Measurements from ENCODE around the gene NPPA. TPM values are rescaled to one million over a fixed set of nuclear protein-coding genes. Genes with fewer than 3 reads are reported as not detected.

The NPPA gene
- total and polyA plus RNA-seq, 9 of the 15 experiments (the other 6 are each of a cell fraction or from before 2014, with no cell fraction given), result not detected

DNA sequence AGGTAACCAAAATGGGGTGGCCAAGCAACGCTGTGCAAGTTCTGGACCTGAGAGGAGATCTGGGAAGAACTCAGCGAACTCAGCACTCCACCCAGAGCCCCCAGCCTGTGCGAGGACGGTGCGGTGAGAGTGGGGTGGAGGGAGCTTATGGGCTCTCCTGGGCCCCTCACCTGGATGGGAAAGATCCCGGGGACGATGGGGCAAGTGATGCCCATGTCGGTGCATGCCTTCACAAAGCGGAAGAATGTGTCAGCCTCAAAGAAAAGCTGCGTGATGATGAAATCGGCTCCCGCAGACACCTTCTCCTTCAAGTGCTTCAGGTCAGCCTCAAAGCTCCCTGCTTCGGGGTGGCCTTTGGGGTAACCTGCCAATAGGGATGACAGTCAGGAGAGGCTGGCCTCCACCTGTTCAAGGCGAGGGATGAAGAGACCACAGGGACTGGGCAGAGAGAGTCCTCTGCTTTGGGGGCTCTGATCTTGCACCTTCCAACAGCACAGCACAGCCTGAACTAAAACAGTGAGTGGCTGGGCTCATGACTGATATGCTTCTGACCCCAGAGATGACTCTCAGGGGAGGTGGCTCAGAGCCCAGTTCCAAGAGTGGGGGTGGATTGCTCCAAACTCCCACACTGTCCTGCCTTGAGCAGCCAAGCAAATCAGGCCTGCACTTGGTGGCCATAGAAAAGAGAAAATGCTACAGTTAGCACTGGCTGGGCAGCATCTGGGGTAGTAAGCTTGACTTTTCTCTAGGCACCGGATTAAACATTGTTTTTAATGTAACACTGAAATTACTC, 51.4 kb downstream of the NPPA start (continued):
- TF ChIP-seq, protein P1, sequence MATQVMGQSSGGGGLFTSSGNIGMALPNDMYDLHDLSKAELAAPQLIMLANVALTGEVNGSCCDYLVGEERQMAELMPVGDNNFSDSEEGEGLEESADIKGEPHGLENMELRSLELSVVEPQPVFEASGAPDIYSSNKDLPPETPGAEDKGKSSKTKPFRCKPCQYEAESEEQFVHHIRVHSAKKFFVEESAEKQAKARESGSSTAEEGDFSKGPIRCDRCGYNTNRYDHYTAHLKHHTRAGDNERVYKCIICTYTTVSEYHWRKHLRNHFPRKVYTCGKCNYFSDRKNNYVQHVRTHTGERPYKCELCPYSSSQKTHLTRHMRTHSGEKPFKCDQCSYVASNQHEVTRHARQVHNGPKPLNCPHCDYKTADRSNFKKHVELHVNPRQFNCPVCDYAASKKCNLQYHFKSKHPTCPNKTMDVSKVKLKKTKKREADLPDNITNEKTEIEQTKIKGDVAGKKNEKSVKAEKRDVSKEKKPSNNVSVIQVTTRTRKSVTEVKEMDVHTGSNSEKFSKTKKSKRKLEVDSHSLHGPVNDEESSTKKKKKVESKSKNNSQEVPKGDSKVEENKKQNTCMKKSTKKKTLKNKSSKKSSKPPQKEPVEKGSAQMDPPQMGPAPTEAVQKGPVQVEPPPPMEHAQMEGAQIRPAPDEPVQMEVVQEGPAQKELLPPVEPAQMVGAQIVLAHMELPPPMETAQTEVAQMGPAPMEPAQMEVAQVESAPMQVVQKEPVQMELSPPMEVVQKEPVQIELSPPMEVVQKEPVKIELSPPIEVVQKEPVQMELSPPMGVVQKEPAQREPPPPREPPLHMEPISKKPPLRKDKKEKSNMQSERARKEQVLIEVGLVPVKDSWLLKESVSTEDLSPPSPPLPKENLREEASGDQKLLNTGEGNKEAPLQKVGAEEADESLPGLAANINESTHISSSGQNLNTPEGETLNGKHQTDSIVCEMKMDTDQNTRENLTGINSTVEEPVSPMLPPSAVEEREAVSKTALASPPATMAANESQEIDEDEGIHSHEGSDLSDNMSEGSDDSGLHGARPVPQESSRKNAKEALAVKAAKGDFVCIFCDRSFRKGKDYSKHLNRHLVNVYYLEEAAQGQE (IDR thresholded peaks at IDR 0.05; ENCODE audit: borderline replicate concordance), result no peak
- TF ChIP-seq, protein P1 (CRISPR knock-in tag; IDR thresholded peaks at IDR 0.05; ENCODE audit: low read depth), result peak; percentile 46; the same call in 1 of the 2 replicates
- peak; percentile 63 for TF ChIP-seq TCF3 (CRISPR knock-in tag; IDR thresholded peaks at IDR 0.05)
- no peak for TF ChIP-seq GTF2E2 (tag; IDR thresholded peaks at IDR 0.05)
- no peak for TF ChIP-seq SRSF1 (IDR thresholded peaks at IDR 0.05; ENCODE audit: low read depth, low read length)
- no peak for TF ChIP-seq ZNF384 (IDR thresholded peaks at IDR 0.05; ENCODE audit: low read depth, low read length)
- TF ChIP-seq RBM14 (IDR thresholded peaks at IDR 0.05; ENCODE audit: borderline replicate concordance, insufficient read depth, low read depth, low read length), result no peak
- TF ChIP-seq NR0B1 (IDR thresholded peaks at IDR 0.05; ENCODE audit: partially characterized antibody), result no peak
- TF ChIP-seq KDM1A (IDR thresholded peaks at IDR 0.05), result no peak
- TF ChIP-seq, protein P2, sequence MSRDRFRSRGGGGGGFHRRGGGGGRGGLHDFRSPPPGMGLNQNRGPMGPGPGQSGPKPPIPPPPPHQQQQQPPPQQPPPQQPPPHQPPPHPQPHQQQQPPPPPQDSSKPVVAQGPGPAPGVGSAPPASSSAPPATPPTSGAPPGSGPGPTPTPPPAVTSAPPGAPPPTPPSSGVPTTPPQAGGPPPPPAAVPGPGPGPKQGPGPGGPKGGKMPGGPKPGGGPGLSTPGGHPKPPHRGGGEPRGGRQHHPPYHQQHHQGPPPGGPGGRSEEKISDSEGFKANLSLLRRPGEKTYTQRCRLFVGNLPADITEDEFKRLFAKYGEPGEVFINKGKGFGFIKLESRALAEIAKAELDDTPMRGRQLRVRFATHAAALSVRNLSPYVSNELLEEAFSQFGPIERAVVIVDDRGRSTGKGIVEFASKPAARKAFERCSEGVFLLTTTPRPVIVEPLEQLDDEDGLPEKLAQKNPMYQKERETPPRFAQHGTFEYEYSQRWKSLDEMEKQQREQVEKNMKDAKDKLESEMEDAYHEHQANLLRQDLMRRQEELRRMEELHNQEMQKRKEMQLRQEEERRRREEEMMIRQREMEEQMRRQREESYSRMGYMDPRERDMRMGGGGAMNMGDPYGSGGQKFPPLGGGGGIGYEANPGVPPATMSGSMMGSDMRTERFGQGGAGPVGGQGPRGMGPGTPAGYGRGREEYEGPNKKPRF (IDR thresholded peaks at IDR 0.05; ENCODE audit: low read depth, low read length), result no peak
- TF ChIP-seq FOXP1 (CRISPR knock-in tag; IDR thresholded peaks at IDR 0.05), result peak; percentile 62; the same call in 1 of the 2 replicates
- TF ChIP-seq LEF1 (IDR thresholded peaks at IDR 0.05), result 0 out of 2 replicates have a peak, but pooled peaks have one; percentile 33
- no peak for TF ChIP-seq GTF2F1 (IDR thresholded peaks at IDR 0.05; ENCODE audit: low read depth, low read length)
- peak; percentile 71; the same call in 1 of the 2 replicates for TF ChIP-seq ZNF644 (tag; IDR thresholded peaks at IDR 0.05; ENCODE audit: low read depth)
- no peak for TF ChIP-seq FUS (optimal IDR thresholded peaks at IDR 0.05; ENCODE audit: low read depth, low read length)
- TF ChIP-seq DPF2 (IDR thresholded peaks at IDR 0.05), result peak; percentile 75
- TF ChIP-seq ZFP36 (IDR thresholded peaks at IDR 0.05; ENCODE audit: low read depth, low read length, partially characterized antibody), result peak; percentile 20

Measured in K562 (cell line).